Activated naive CD8-positive, alpha-beta T cell (primary cell): ENCODE results near the gene SYNE1.
A peak's percentile ranks its signal among the peaks of the same experiment; 100 is the strongest.

Source experiments
- H3K27ac Mint-ChIP-seq: one replicate; pipeline ENCODE4 v1.8.0; 2021; ENCODE audit warnings: mixed read lengths
- H3K27me3 Mint-ChIP-seq: one replicate; pipeline ENCODE4 v1.8.0; 2021; ENCODE audit warnings: mixed read lengths
- H3K36me3 Mint-ChIP-seq: one replicate; pipeline ENCODE4 v1.8.0; 2021; ENCODE audit warnings: mixed read lengths
- H3K4me1 Mint-ChIP-seq: one replicate; pipeline ENCODE4 v1.8.0; 2021; ENCODE audit warnings: low read depth, mixed read lengths
- H3K4me3 Mint-ChIP-seq: one replicate; pipeline ENCODE4 v1.8.0; 2021; ENCODE audit warnings: mild to moderate bottlenecking, mixed read lengths
- H3K9me3 Mint-ChIP-seq: one replicate; pipeline ENCODE4 v1.8.0; 2021; ENCODE audit warnings: low read depth, mixed read lengths

Gene SYNE1

GRCh38 chr6:152176268-152176667 is 460.9 kb downstream of the SYNE1 start:
- peaks cover 18% of the 10 kb centered on the region for H3K36me3 Mint-ChIP-seq
- no peaks in the 10 kb centered on the region for H3K27me3 Mint-ChIP-seq
- peak overlapping the region; percentile 35 for H3K27ac Mint-ChIP-seq
- no peak overlapping the region for H3K4me3 Mint-ChIP-seq
- H3K9me3 Mint-ChIP-seq = peaks cover 3% of the 10 kb centered on the region
- peaks cover 37% of the 10 kb centered on the region for H3K4me1 Mint-ChIP-seq

GRCh38 chr6:152173957-152174356 is 463.2 kb downstream of the SYNE1 start:
- Mint-ChIP-seq H3K4me1 (peaks cover 38% of the 10 kb centered on the region), H3K9me3 (peaks cover 6% of the 10 kb centered on the region), H3K27me3 (no peaks in the 10 kb centered on the region), H3K27ac (peak overlapping the region; percentile 28), H3K4me3 (no peak overlapping the region), H3K36me3 (peaks cover 20% of the 10 kb centered on the region)

GRCh38 chr6:152173321-152173720 is 463.8 kb downstream of the SYNE1 start:
- peaks cover 20% of the 10 kb centered on the region for H3K36me3 Mint-ChIP-seq
- H3K4me1 Mint-ChIP-seq = peaks cover 41% of the 10 kb centered on the region
- no peak overlapping the region for H3K4me3 Mint-ChIP-seq
- H3K27ac Mint-ChIP-seq = no peak overlapping the region
- no peaks in the 10 kb centered on the region for H3K27me3 Mint-ChIP-seq
- peaks cover 6% of the 10 kb centered on the region for H3K9me3 Mint-ChIP-seq

GRCh38 chr6:152170702-152171667 is 466.2 kb downstream of the SYNE1 start:
- Mint-ChIP-seq H3K9me3 (peaks cover 6% of the 10 kb centered on the region), H3K36me3 (peaks cover 23% of the 10 kb centered on the region), H3K27ac (peak overlapping the region; percentile 93), H3K4me3 (peak overlapping the region; percentile 82), H3K27me3 (no peaks in the 10 kb centered on the region), H3K4me1 (peaks cover 44% of the 10 kb centered on the region)

DNA sequence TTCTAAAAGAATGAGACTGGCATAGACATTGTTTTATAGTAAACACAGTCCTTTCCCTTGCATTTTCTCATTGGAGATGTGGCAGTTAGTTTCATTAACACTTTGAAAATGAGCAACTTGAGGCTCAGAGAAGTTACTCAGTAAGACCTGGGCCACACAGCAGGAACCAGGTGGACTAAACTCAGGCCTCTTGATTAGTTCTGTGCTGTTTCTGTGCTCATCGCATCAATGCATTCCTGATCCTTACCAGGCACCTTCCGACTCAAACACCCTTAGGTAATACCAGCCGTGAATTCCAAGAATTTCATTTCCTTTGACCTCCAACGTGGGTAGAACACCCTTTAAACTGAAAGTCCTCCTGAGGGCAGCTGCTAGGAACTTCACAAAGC is 466.9 kb downstream of the SYNE1 start:
- Mint-ChIP-seq H3K9me3 (peaks cover 6% of the 10 kb centered on the region), H3K4me1 (peaks cover 47% of the 10 kb centered on the region), H3K27ac (peak overlapping the region; percentile 93), H3K36me3 (peaks cover 23% of the 10 kb centered on the region), H3K4me3 (peak overlapping the region; percentile 60), H3K27me3 (no peaks in the 10 kb centered on the region)

DNA sequence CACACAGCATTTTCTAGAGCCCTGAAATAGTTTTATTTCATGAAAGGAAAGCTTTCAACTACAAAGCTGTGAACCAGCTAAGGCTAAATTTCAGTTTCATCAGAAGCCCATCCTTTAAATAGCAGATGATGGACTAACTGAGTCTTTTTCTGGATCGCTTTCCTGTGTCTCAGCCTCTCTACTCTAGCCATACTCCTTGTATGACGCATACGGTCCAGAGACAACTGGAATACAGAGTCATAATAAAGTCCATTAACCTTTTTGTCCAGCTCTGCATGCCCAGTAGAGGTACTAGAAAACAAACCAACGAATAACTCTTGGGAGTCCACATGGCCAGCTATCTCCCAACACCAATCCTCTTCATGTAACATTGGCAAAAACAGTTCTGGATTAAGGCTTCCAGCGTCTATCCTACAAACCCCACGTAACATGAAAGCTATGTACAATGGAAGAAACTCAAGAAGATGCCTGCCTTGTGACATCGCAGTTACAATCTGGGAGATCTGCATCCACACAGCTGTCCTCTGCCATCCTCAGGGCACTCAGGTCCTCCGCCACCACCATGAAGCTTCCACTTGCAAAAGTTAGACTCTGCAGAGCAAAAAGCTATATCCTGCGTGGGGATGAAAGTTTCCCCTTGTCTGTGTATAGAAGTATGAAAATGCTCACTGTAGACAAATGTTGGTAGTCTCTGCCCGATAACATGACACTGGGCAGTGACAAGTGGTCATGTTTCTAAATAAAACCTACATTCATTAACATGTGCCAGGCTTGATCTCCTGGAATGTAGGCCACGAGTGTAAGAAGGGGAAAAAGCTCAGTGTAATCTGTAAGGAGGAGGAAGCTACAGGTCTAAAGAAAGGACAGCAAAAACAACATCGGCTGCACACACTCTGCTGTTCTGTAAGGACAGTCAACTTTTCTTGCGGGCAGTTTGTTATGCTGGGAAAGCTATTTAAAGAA is 469.2 kb downstream of the SYNE1 start:
- H3K27ac Mint-ChIP-seq = no peak overlapping the region
- H3K9me3 Mint-ChIP-seq = peaks cover 6% of the 10 kb centered on the region
- no peaks in the 10 kb centered on the region for H3K27me3 Mint-ChIP-seq
- H3K4me1 Mint-ChIP-seq = peaks cover 37% of the 10 kb centered on the region
- no peak overlapping the region for H3K4me3 Mint-ChIP-seq
- H3K36me3 Mint-ChIP-seq = peaks cover 24% of the 10 kb centered on the region

DNA sequence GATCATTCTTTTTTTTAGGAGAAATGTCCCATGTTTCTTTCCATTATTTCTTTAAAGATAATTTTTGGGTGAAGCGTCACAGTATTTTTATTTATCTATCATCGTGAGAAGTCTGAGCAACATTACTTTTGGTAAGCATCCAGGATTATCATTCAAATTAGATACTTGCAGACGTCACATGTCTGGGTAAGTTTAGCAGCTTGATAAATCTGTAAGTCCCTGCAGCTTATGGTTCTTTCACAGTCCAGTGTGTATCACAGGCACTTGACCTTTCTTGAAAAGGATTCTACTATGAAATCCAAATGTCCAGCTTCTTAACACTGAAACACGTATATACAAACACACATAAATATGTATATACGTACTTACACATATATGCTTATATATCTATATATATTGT is 470.3 kb downstream of the SYNE1 start:
- Mint-ChIP-seq H3K27ac (peak overlapping the region; percentile 10), H3K4me3 (no peak overlapping the region), H3K4me1 (peaks cover 36% of the 10 kb centered on the region), H3K9me3 (peaks cover 6% of the 10 kb centered on the region), H3K36me3 (peaks cover 23% of the 10 kb centered on the region), H3K27me3 (no peaks in the 10 kb centered on the region)

DNA sequence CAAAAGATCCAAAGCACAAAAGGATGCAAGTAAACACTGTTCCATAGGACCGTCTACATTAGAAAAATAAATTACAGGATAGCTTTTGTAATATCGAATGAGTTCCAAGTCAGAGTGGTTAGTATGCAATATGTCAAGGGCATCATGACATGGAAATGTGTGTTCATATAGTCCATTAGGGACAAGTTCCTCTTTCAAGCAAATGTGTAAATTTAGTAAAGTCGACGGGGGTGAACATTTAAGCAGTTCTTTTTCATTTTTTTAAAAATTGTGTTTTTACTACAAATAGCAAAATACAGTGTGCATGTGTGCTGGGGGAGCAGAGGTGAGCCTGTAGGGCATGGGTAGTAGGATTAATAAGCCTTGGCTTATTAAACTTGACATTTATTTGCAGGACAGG is 470.7 kb downstream of the SYNE1 start:
- H3K36me3 Mint-ChIP-seq = peaks cover 21% of the 10 kb centered on the region

DNA sequence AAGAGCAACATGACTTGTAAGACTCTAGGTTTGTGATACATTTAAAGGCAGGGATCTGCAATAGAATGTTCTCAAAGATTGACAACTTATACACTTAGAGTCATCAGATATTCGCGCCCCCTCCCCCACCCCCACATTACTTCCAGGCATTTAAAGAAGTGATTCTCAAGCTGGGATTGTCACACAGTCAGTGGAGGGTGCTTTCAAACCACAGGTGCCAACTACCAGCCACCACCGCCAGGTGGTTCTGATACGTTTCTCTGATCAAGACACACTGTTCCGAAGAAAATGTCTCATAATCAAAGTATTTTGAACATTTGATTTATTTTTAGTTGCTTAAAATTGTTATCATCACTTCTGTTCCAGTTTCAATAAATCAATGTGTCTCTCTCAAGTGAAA is 472.2 kb downstream of the SYNE1 start:
- H3K27me3 Mint-ChIP-seq = no peaks in the 10 kb centered on the region
- no peaks in the 10 kb centered on the region for H3K9me3 Mint-ChIP-seq

More for the DNA sequence above, 470.7 kb downstream of the SYNE1 start:
- Mint-ChIP-seq H3K27ac (peak overlapping the region; percentile 10), H3K27me3 (no peaks in the 10 kb centered on the region), H3K9me3 (peaks cover 5% of the 10 kb centered on the region), H3K4me3 (no peak overlapping the region), H3K4me1 (peaks cover 37% of the 10 kb centered on the region)

GRCh38 chr6:152161501-152161900 is 475.7 kb downstream of the SYNE1 start:
- H3K4me1 Mint-ChIP-seq = peaks cover 24% of the 10 kb centered on the region
- H3K4me3 Mint-ChIP-seq = peak overlapping the region; percentile 45
- peaks cover 8% of the 10 kb centered on the region for H3K36me3 Mint-ChIP-seq
- H3K27ac Mint-ChIP-seq = peak overlapping the region; percentile 80
- no peaks in the 10 kb centered on the region for H3K9me3 Mint-ChIP-seq
- H3K27me3 Mint-ChIP-seq = no peaks in the 10 kb centered on the region

More for the DNA sequence above, 472.2 kb downstream of the SYNE1 start:
- no peak overlapping the region for H3K4me3 Mint-ChIP-seq
- H3K4me1 Mint-ChIP-seq = peaks cover 31% of the 10 kb centered on the region
- peaks cover 10% of the 10 kb centered on the region for H3K36me3 Mint-ChIP-seq
- H3K27ac Mint-ChIP-seq = no peak overlapping the region

GRCh38 chr6:152160346-152160745 is 476.8 kb downstream of the SYNE1 start:
- Mint-ChIP-seq H3K4me3 (no peak overlapping the region), H3K27me3 (no peaks in the 10 kb centered on the region), H3K27ac (peak overlapping the region; percentile 91), H3K4me1 (peaks cover 21% of the 10 kb centered on the region), H3K36me3 (peaks cover 8% of the 10 kb centered on the region), H3K9me3 (no peaks in the 10 kb centered on the region)

DNA sequence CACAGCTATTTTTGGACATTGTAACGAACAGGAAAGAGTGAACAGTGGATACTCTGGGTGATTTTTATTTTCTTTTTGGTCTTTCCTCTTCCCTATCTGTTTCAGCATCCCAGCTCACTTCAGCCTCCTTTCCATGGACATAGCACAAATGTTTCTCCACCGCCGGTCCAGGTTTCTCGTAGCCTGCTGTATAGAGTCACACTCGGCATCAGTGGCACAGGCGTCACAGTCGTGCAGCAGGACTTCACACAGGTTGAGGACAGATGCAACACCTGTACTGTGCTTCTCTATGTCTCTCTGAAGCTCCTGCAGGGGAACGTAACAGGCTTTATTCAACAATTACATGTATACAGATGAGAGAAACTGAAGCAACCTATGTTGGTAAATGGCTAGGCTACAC is 481.4 kb downstream of the SYNE1 start:
- peaks cover 8% of the 10 kb centered on the region for H3K4me1 Mint-ChIP-seq
- H3K4me3 Mint-ChIP-seq = no peak overlapping the region
- H3K27me3 Mint-ChIP-seq = no peaks in the 10 kb centered on the region
- no peaks in the 10 kb centered on the region for H3K36me3 Mint-ChIP-seq
- no peak overlapping the region for H3K27ac Mint-ChIP-seq
- no peaks in the 10 kb centered on the region for H3K9me3 Mint-ChIP-seq

DNA sequence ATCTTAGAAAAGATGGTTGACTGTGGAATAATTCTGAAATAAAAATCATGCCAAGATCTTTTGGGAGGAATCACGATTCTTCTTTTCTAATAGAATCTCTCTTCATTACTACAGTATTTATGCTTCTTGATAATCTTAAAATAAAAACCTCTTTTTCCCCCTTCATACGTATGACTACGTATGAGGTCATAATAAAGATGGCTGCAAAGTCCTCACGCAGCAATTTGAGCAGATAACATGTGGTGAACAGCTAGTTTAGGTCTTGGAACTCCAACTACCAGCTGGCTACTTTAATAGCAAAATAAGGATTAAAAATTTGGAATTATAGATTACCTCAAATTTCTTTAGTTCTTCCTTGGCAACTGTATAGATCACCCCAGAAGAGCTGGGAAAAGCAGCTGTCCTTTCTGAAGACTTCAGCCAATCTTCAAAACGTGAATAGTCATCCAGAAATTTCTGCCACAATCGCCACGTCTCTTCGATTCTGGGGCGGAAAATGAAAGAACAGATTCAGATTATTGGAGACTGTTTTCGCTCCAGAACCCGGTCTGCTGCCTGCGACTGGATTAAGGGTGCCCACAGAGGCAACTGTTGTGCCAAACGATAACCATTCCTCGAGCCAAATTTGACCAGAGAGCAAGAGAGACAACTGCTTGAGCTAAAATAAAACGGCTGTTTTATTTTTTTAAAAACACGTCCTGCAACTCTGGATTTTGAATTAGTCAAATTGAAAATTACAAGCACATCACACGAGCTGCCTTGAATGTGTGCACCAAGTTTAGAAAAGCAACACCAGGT is 482.4 kb downstream of the SYNE1 start:
- H3K36me3 Mint-ChIP-seq = no peaks in the 10 kb centered on the region

DNA sequence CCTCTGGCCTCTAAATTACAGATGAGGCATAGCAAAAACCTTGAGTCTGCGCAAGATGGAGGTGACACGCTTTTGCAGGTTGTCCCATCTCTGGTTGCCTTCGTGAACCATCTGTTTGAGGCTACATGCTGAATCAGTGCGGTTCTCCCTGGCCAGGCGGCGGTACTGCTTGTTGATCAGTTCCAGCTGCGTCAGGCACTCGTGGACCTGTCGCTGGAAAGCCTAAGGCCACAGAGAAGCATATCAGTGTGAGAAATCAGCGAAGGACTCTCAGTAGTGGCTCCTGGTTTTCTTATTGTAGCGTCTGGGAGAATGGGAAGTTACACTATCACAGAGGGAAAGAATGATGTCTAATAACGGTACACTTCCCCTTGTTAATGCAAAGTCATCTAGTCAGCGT is 485.2 kb downstream of the SYNE1 start:
- Mint-ChIP-seq H3K27ac (peak overlapping the region; percentile 67), H3K4me1 (peaks cover 3% of the 10 kb centered on the region), H3K9me3 (no peaks in the 10 kb centered on the region), H3K4me3 (no peak overlapping the region), H3K36me3 (peaks cover 3% of the 10 kb centered on the region), H3K27me3 (no peaks in the 10 kb centered on the region)

More for the DNA sequence above, 482.4 kb downstream of the SYNE1 start:
- peaks cover 1% of the 10 kb centered on the region for H3K4me1 Mint-ChIP-seq
- H3K27ac Mint-ChIP-seq = peak overlapping the region; percentile 52
- no peaks in the 10 kb centered on the region for H3K27me3 Mint-ChIP-seq
- H3K4me3 Mint-ChIP-seq = no peak overlapping the region
- H3K9me3 Mint-ChIP-seq = no peaks in the 10 kb centered on the region
